GM23338 (cell line): ENCODE measurements around the gene PRR33. TPM values are rescaled to one million over a fixed set of nuclear protein-coding genes. Genes with fewer than 3 reads are reported as not detected.

Experiments used
- EZH2 ChIP-seq: fragments of 200-600 bp; sonication (generic); IDR thresholded peaks from one replicate; pipeline ENCODE4 v1.8.0; 2017; ENCODE audit warnings: antibody characterized with exemption, mild to moderate bottlenecking, low read depth; ENCODE audit not compliant: unreplicated experiment
- JUNB ChIP-seq: IDR thresholded peaks from one replicate; pipeline ENCODE4 v1.6.1; 2016; ENCODE audit warnings: antibody characterized with exemption; ENCODE audit not compliant: unreplicated experiment
- POLR2AphosphoS5 ChIP-seq: IDR thresholded peaks from 2 replicates; pipeline ENCODE4 v1.6.1; 2016; ENCODE audit warnings: antibody characterized with exemption, low read depth
- REST ChIP-seq: IDR thresholded peaks from one replicate; pipeline ENCODE4 v1.6.1; 2018; ENCODE audit warnings: antibody characterized with exemption; ENCODE audit not compliant: unreplicated experiment
- ZNF114 ChIP-seq: fragments of 250-450 bp; sonication (Bioruptor Pico); IDR thresholded peaks from 2 replicates; pipeline ENCODE4 v1.5.0; 2020; ENCODE audit warnings: mild to moderate bottlenecking, moderate library complexity
- ZNF331 ChIP-seq: fragments of 250-450 bp; sonication (Bioruptor Pico); IDR thresholded peaks from 2 replicates; pipeline ENCODE4 v1.5.0; 2020; ENCODE audit warnings: low read depth, mild to moderate bottlenecking, moderate library complexity
- microRNA-seq: library from miRNA; unstranded; fragments of <30 nt; microRNA quantifications from one replicate; pipeline ENCODE4, GENCODE V29; 2017
- polyA plus RNA-seq: library from polyadenylated mRNA; unstranded; fragments of >200 nt; fragmentation: Nextera tagmentation; extraction: Ambion mirVana; gene quantifications from 2 replicates; pipeline ENCODE4 v1.2.1, GENCODE V29; 2016
- small RNA-seq: library from RNA; depleted of rRNA; stranded (forward); fragments of <200 nt; gene quantifications from one replicate; pipeline ENCODE3, GENCODE V24; 2014; ENCODE audit warnings: low replicate concordance
- total RNA-seq: library from RNA; depleted of rRNA; stranded (reverse); fragments of >200 nt; shearing (Covaris generic); gene quantifications from 2 replicates; pipeline ENCODE4 v1.2.3, GENCODE V29; 2014; rRNA removed
- TF ChIP-seq, protein P1 (sequence below): IDR thresholded peaks from 2 replicates; pipeline ENCODE4 v1.6.1; 2016; ENCODE audit warnings: antibody characterized with exemption

PRR33 gene
- total and polyA plus RNA-seq, 2 experiments from 2014 or later: not detected

- TF ChIP-seq REST (no peak), ZNF114 (CRISPR knock-in tag) (no peak), POLR2AphosphoS5 (no peak), ZNF331 (CRISPR knock-in tag) (no peak), JUNB (no peak), EZH2 (no peak)
- TF ChIP-seq, protein P1, sequence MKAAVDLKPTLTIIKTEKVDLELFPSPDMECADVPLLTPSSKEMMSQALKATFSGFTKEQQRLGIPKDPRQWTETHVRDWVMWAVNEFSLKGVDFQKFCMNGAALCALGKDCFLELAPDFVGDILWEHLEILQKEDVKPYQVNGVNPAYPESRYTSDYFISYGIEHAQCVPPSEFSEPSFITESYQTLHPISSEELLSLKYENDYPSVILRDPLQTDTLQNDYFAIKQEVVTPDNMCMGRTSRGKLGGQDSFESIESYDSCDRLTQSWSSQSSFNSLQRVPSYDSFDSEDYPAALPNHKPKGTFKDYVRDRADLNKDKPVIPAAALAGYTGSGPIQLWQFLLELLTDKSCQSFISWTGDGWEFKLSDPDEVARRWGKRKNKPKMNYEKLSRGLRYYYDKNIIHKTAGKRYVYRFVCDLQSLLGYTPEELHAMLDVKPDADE: no peak
These were observed 53.1 kb downstream of the PRR33 start, which contains the start of gene TNNI2 (continued) for GRCh38 chr11:1838426-1839144.

Small RNA genes within 50 kb of the gene (microRNA-seq; reads per million reads assigned to microRNA genes)
- gene MIR4298 (not detected), gene MIR7847 (not detected)

Small RNA genes within 50 kb of the gene (small RNA-seq; reads per million reads assigned to genes)
- gene AC051649.1 (not detected), gene MIR4298 (not detected)

Other genes starting within 250 kb of the PRR33 start
- gene KRTAP5-6, start 194.7 kb downstream of the PRR33 start, total RNA-seq: not detected in 2 replicates
- not detected in 2 replicates for gene KRTAP5-6, start 194.7 kb downstream of the PRR33 start, polyA plus RNA-seq
- gene IFITM10, start 141.3 kb downstream of the PRR33 start, total RNA-seq: not detected in 2 replicates
- gene IFITM10, start 141.3 kb downstream of the PRR33 start, polyA plus RNA-seq: 0.06 TPM in 1 of 2 replicates, not detected in the other
- 198 and 251 TPM in 2 replicates for gene CTSD, start 128.0 kb downstream of the PRR33 start, total RNA-seq
- gene CTSD, start 128.0 kb downstream of the PRR33 start, polyA plus RNA-seq: 67.1 and 73.6 TPM in 2 replicates
- gene SYT8, start 56.9 kb downstream of the PRR33 start, total RNA-seq: not detected in 2 replicates
- gene SYT8, start 56.9 kb downstream of the PRR33 start, polyA plus RNA-seq: not detected in 2 replicates
- gene TNNI2, start 52.9 kb downstream of the PRR33 start, total RNA-seq: not detected in 2 replicates
- not detected in 2 replicates for gene TNNI2, start 52.9 kb downstream of the PRR33 start, polyA plus RNA-seq
- not detected in 2 replicates for gene LSP1, start 38.8 kb downstream of the PRR33 start, total RNA-seq
- gene LSP1, start 38.8 kb downstream of the PRR33 start, polyA plus RNA-seq: 0.84 and 0.96 TPM in 2 replicates
- gene TNNT3, start 27.8 kb upstream of the PRR33 start, total RNA-seq: not detected in 2 replicates
- not detected in 2 replicates for gene TNNT3, start 27.8 kb upstream of the PRR33 start, polyA plus RNA-seq
- gene MRPL23, start 55.4 kb upstream of the PRR33 start, total RNA-seq: 63.3 and 91.5 TPM in 2 replicates
- gene MRPL23, start 55.4 kb upstream of the PRR33 start, polyA plus RNA-seq: 84.7 and 92.0 TPM in 2 replicates
- gene H19, start 105.9 kb upstream of the PRR33 start, total RNA-seq: 0.76 TPM in 1 of 2 replicates, not detected in the other
- 0.86 and 1.2 TPM in 2 replicates for gene H19, start 105.9 kb upstream of the PRR33 start, polyA plus RNA-seq
- gene IGF2, start 247.5 kb upstream of the PRR33 start, total RNA-seq: 0.70 and 1.4 TPM in 2 replicates
- gene IGF2, start 247.5 kb upstream of the PRR33 start, polyA plus RNA-seq: 4.0 and 4.4 TPM in 2 replicates